Keratinocyte (primary cell): Measurements from ENCODE around the gene TTC38.

Experiments
- EZH2 ChIP-seq: IDR thresholded peaks from one replicate; pipeline ENCODE4 v1.6.1; 2012; ENCODE audit warnings: inconsistent platforms, mild to moderate bottlenecking, low read length, moderate library complexity
- TF ChIP-seq, protein P1 (sequence below), 3 experiments: IDR thresholded peaks in 1 of 3; conservative IDR thresholded peaks in 1 of 3; optimal IDR thresholded peaks in 1 of 3; 2 replicates in 2 of 3; 3 replicates in 1 of 3; pipeline versions ENCODE3 to v1.5.1; 2011; ENCODE audit warnings: low read length in 3 of 3, mild to moderate bottlenecking in 3 of 3, moderate library complexity in 2 of 3, control low read depth in 1 of 3, inconsistent platforms in 1 of 3; ENCODE audit not compliant: insufficient read depth in 2 of 3; ENCODE audit errors: extremely low read depth in 1 of 3

DNA sequence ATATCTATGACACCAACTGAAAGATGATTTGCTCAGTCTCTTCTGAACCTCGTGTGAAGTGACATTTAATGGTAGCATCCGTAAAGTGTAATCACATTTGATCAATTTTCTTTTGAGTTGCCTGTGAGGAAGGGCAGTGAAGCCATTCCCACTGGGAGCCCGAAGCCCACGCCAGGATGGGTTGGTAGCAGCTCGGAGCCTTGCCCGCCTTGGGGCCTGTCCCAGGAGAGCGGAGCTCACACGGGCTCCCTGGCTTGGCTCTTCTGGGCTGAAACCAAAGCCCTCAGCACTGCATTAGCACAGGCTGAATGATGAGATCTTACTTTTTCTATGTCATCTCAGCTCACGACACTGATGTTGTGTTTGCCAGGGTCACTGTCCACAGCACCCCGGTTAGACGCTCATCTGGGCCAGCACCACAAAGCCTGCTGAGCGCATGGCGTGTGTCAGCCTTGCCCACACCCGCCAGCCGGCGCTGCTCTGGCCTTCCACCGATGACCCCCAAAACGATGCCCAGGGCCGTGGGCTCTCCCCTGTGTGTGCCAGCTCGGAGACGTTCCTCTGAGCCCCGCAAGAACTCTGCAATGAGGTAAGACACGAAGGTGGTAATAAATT, 58.4 kb downstream of the TTC38 start:
- TF ChIP-seq, protein P1, sequence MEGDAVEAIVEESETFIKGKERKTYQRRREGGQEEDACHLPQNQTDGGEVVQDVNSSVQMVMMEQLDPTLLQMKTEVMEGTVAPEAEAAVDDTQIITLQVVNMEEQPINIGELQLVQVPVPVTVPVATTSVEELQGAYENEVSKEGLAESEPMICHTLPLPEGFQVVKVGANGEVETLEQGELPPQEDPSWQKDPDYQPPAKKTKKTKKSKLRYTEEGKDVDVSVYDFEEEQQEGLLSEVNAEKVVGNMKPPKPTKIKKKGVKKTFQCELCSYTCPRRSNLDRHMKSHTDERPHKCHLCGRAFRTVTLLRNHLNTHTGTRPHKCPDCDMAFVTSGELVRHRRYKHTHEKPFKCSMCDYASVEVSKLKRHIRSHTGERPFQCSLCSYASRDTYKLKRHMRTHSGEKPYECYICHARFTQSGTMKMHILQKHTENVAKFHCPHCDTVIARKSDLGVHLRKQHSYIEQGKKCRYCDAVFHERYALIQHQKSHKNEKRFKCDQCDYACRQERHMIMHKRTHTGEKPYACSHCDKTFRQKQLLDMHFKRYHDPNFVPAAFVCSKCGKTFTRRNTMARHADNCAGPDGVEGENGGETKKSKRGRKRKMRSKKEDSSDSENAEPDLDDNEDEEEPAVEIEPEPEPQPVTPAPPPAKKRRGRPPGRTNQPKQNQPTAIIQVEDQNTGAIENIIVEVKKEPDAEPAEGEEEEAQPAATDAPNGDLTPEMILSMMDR (optimal IDR thresholded peaks at IDR 0.05 in 1 of 3, IDR thresholded peaks at IDR 0.05 in 1 of 3, conservative IDR thresholded peaks at IDR 0.05 in 1 of 3; ENCODE audit: extremely low read depth in 1 of 3, insufficient read depth in 2 of 3, low read length in 3 of 3) = no peak
- no peak for TF ChIP-seq EZH2
